Smooth muscle cell (in vitro differentiated cells): ENCODE data around the gene GAL3ST3. TPM values are rescaled to one million over a fixed set of nuclear protein-coding genes. Genes with fewer than 3 reads are reported as not detected.

Experiments used
- DNase-seq: peaks from one replicate; lab custom pipeline; 2025; ENCODE audit not compliant: unreplicated experiment; lab: John Stamatoyannopoulos, UW
- H2AFZ ChIP-seq: fragments of 200-600 bp; sonication (generic); 2 replicates; pipeline ENCODE4 v1.6.0; 2016; ENCODE audit warnings: antibody characterized with exemption, low read depth, mild to moderate bottlenecking
- H3F3A ChIP-seq: fragments of 200-600 bp; sonication (generic); 2 replicates; pipeline ENCODE4 v1.6.0; 2017; ENCODE audit warnings: antibody characterized with exemption, low read depth
- H3K27ac ChIP-seq: fragments of 200-600 bp; sonication (generic); 2 replicates; pipeline ENCODE4 v1.5.1; 2016; ENCODE audit warnings: low read depth, mild to moderate bottlenecking
- H3K27me3 ChIP-seq: fragments of 200-600 bp; sonication (generic); 2 replicates; pipeline ENCODE4 v1.6.1; 2016; ENCODE audit warnings: low read depth, mild to moderate bottlenecking
- H3K36me3 ChIP-seq: fragments of 200-600 bp; sonication (generic); 2 replicates; pipeline ENCODE4 v1.5.1; 2016; ENCODE audit warnings: low read depth
- H3K4me1 ChIP-seq: fragments of 200-600 bp; sonication (generic); 2 replicates; pipeline ENCODE4 v1.5.1; 2016; ENCODE audit warnings: low read depth
- H3K4me2 ChIP-seq: fragments of 200-600 bp; sonication (generic); 2 replicates; pipeline ENCODE4 v1.6.0; 2016; ENCODE audit warnings: mild to moderate bottlenecking
- H3K4me3 ChIP-seq: fragments of 200-600 bp; sonication (generic); 2 replicates; pipeline ENCODE4 v1.5.1; 2016; ENCODE audit warnings: mild to moderate bottlenecking
- H3K79me2 ChIP-seq: fragments of 200-600 bp; sonication (generic); 2 replicates; pipeline ENCODE4 v1.6.0; 2016; ENCODE audit warnings: low read depth, mild to moderate bottlenecking
- H3K9ac ChIP-seq: fragments of 200-600 bp; sonication (generic); 2 replicates; pipeline ENCODE4 v1.6.0; 2016; ENCODE audit warnings: low read depth
- H3K9me3 ChIP-seq: fragments of 200-600 bp; sonication (generic); replicated peaks from 2 replicates; pipeline ENCODE4 v1.5.1; 2016; ENCODE audit warnings: low read depth
- H4K20me1 ChIP-seq: fragments of 200-600 bp; sonication (generic); 2 replicates; pipeline ENCODE4 v1.6.0; 2016; ENCODE audit warnings: low read depth
- WGBS: methylation state at CpG from one replicate; pipeline ENCODE4 v1.1.7; 2016; ENCODE audit warnings: low lambda C conversion rate; 5-methylcytosine and 5-hydroxymethylcytosine counted together
- polyA plus RNA-seq: library from polyadenylated mRNA; unstranded; fragments of >200 nt; fragmentation: Nextera tagmentation; extraction: Ambion mirVana; gene quantifications from 2 replicates; pipeline ENCODE4 v1.2.1, GENCODE V29; 2016
- total RNA-seq: library from RNA; depleted of rRNA; stranded (reverse); fragments of >200 nt; gene quantifications from 2 replicates; pipeline ENCODE4 v1.2.3, GENCODE V29; 2014
- TF ChIP-seq, protein P1 (sequence below): fragments of 200-600 bp; sonication (generic); IDR thresholded peaks from 2 replicates; pipeline ENCODE4 v1.5.1; 2017; ENCODE audit warnings: borderline replicate concordance, mild to moderate bottlenecking, antibody characterized with exemption; ENCODE audit not compliant: insufficient read depth, poor library complexity, severe bottlenecking

Gene GAL3ST3
- total and polyA plus RNA-seq, 2 experiments from 2014 or later = 0.23 to 0.27 TPM

DNA sequence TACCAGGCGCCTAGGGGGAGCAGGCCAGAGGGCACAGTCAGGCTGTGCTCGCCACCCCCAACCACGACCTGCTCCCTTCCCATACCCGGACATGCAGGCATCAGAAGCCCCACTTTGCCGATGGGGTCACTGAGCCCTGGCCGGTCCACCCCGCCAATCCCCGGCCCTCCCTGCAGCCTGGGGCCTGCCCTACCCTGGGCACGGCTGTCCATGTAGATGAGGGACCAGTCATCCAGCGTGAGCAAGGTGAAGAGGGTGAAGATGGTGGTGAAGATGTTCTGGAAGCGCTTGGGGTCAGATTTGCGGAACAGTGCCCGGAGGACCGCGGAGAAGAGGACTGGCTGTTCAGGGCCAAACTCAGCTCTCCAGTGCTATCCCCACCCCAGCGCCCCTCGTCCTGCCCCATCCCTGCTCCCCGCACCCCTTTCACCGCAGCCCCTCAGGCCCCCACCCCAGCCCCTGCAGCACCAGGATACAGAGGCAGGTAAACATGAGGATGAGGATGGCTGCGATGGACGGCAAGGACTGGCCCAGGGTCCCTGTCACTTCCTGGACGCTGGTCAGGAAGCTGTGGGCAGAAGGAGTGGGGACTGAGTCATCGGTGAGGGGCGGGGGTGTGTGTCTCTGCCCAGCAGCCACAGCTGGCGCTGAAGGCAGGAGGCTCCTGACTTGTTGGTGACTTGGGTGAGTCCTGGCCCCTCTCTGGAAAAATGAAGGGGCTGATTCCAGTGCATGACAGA, 28.2 kb downstream of the GAL3ST3 start:
- H3K36me3 ChIP-seq = no peaks in the 10 kb centered on the region
- no peak overlapping the region for H3K27ac ChIP-seq
- H2AFZ ChIP-seq = no peak overlapping the region
- H4K20me1 ChIP-seq = no peaks in the 10 kb centered on the region
- 79% methylated on average over 23 of the region's 25 CpGs for WGBS
- H3F3A ChIP-seq = no peaks in the 10 kb centered on the region
- TF ChIP-seq, protein P1, sequence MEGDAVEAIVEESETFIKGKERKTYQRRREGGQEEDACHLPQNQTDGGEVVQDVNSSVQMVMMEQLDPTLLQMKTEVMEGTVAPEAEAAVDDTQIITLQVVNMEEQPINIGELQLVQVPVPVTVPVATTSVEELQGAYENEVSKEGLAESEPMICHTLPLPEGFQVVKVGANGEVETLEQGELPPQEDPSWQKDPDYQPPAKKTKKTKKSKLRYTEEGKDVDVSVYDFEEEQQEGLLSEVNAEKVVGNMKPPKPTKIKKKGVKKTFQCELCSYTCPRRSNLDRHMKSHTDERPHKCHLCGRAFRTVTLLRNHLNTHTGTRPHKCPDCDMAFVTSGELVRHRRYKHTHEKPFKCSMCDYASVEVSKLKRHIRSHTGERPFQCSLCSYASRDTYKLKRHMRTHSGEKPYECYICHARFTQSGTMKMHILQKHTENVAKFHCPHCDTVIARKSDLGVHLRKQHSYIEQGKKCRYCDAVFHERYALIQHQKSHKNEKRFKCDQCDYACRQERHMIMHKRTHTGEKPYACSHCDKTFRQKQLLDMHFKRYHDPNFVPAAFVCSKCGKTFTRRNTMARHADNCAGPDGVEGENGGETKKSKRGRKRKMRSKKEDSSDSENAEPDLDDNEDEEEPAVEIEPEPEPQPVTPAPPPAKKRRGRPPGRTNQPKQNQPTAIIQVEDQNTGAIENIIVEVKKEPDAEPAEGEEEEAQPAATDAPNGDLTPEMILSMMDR = no peak
- no peaks in the 10 kb centered on the region for H3K9me3 ChIP-seq
- peak overlapping the region; percentile 66 for H3K4me2 ChIP-seq
- no peak overlapping the region for H3K9ac ChIP-seq
- no peaks in the 10 kb centered on the region for H3K27me3 ChIP-seq
- H3K79me2 ChIP-seq = no peaks in the 10 kb centered on the region
- H3K4me1 ChIP-seq = no peaks in the 10 kb centered on the region
- no peak overlapping the region for H3K4me3 ChIP-seq
- DNase-seq = no peak

GRCh38 chr11:66020212-66020611, 28.7 kb downstream of the GAL3ST3 start:
- TF ChIP-seq, protein P1 = no peak
- 97% methylated on average over 7 of the region's 8 CpGs for WGBS
- H3K9ac ChIP-seq = no peak overlapping the region

DNA sequence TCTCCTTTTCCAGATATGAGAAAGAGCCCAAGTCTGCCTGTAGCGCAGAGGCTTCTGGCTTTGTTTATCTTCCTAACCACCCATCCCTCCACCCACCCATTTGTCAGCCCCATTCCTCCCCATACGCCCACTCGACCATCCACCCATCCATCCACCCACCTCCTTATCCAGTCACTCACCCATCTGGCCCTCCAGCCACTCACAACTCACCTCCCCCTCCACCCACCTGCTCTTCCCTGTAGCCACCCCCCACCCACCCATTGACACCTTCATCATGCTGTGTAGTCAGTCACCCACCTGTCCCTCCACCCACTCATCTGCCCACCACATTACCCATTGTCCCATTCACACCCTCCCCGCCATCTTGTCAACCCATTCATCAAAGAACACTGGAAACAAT, 31.6 kb downstream of the GAL3ST3 start:
- TF ChIP-seq, protein P1 = no peak
- H3K9ac ChIP-seq = no peak overlapping the region
- no peak overlapping the region for H3K27ac ChIP-seq
- no peaks in the 10 kb centered on the region for H3K79me2 ChIP-seq
- peaks cover 3% of the 10 kb centered on the region for H3K27me3 ChIP-seq
- no peaks in the 10 kb centered on the region for H3F3A ChIP-seq
- no peaks in the 10 kb centered on the region for H3K36me3 ChIP-seq
- H3K4me2 ChIP-seq = no peak overlapping the region
- H3K4me3 ChIP-seq = no peak overlapping the region
- no peaks in the 10 kb centered on the region for H3K9me3 ChIP-seq
- 100% methylated on average over 2 of the region's 4 CpGs for WGBS
- DNase-seq = no peak
- no peaks in the 10 kb centered on the region for H3K4me1 ChIP-seq
- no peaks in the 10 kb centered on the region for H4K20me1 ChIP-seq
- no peak overlapping the region for H2AFZ ChIP-seq

More at GRCh38 chr11:66020212-66020611, 28.7 kb downstream of the GAL3ST3 start:
- no peak overlapping the region for H3K27ac ChIP-seq
- DNase-seq = no peak
- H2AFZ ChIP-seq = no peak overlapping the region
- H4K20me1 ChIP-seq = no peaks in the 10 kb centered on the region
- no peaks in the 10 kb centered on the region for H3F3A ChIP-seq
- no peak overlapping the region for H3K4me3 ChIP-seq
- H3K4me2 ChIP-seq = no peak overlapping the region
- no peaks in the 10 kb centered on the region for H3K9me3 ChIP-seq
- H3K79me2 ChIP-seq = no peaks in the 10 kb centered on the region
- no peaks in the 10 kb centered on the region for H3K36me3 ChIP-seq
- no peaks in the 10 kb centered on the region for H3K4me1 ChIP-seq
- H3K27me3 ChIP-seq = no peaks in the 10 kb centered on the region

GRCh38 chr11:66016793-66017177, 32.2 kb downstream of the GAL3ST3 start:
- Histone ChIP-seq H3K27me3 (peaks cover 8% of the 10 kb centered on the region), H3K4me1 (no peaks in the 10 kb centered on the region), H3K27ac (no peak overlapping the region), H2AFZ (no peak overlapping the region), H3K36me3 (no peaks in the 10 kb centered on the region), H3K4me3 (no peak overlapping the region), H3K4me2 (no peak overlapping the region), H4K20me1 (no peaks in the 10 kb centered on the region), H3F3A (no peaks in the 10 kb centered on the region), H3K79me2 (no peaks in the 10 kb centered on the region), H3K9ac (no peak overlapping the region), H3K9me3 (no peaks in the 10 kb centered on the region)
- TF ChIP-seq, protein P1 = no peak
- WGBS = 96% methylated on average over 10 of the region's 10 CpGs
- no peak for DNase-seq
